HG02588 (cell line): Measurements from ENCODE around the gene CEP104.

Source experiments
- ATAC-seq: cut with Tn5 transposase; IDR thresholded peaks from one replicate; pipeline ENCODE4 v1.9.1; 2021; ENCODE audit warnings: mild to moderate bottlenecking, moderate library complexity; ENCODE audit not compliant: unreplicated experiment

CEP104 gene

DNA sequence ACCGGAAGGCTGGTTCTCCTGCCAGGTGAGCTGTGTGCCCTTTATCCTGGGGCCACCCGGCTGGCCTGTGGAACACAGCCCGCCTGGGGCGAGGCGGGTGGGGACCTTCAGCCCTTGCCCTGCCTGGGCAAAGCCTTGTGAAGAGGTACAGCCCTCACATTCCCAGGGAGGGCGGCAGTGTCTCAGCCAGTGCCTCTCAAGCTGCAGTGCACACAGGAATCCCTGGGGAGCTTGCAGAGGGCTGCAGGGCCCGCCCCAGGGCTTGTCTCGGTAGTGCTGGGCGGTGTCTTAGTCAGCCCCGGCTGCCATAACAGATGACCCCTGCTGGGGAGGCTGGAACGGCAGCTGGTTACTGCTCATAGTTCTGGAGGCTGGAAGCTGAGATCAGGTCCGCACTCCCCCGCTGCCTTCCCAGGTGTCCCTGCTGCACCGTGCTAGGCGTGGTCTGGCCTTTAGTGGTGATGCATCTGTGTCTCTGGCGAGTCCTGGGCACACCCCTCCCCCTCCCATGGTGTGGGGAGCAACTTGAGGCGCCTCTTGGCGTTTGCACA lies 12.8 kb upstream of the CEP104 start:
- ATAC-seq, result no peak

DNA sequence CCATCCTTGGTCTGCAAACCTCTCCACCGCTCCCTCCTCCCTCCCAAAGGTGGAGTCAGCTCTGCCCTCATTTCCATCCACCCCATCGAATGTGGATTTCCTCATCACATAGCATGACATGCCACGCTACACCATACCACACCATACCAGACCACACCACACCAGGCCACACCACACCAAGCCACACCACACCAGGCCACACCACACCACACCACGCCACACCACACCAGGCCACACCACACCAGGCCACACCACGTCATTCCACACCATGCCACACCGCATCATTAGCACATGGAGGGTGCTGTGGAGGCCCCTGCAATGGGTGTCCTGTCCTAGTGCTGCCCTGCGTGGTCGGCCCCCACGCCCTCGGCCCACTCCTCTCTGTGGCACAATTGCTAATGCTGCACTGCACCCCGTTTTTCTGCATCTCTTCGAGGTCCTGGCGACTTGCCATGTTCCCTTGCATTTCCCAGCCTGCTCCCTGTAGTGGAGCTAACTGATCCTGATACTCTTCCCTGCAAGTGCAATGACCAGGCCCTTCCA lies 11.5 kb upstream of the CEP104 start:
- ATAC-seq, result no peak

DNA sequence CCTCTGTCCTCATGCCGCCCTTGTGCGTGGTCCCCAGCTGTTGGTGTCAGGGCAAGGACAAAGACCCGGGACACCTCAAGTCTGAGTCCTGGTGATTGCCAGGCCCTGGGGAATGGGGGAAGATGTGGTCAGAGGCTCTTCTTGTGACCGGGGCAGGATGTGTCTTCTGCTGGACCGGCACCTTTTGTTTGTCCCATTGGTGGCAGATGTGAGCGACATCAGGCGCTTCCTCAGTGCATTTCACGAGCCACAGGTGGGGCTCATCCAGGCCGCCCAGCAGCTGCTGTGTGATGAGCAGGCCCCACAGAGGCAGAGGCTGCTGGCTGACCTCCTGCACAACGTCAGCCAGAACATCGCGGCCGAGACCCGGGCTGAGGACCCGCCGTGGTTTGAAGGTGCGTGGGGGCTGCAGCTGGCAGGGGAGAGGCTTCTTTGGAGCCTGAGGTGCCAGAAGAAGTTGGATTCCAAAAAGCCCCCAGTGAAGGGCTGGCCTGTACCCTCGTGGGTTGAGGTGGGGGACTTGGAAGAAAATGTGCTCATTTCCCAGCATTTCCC lies 8.7 kb upstream of the CEP104 start:
- ATAC-seq, result no peak

GRCh38 chr1:3864884-3865283 lies 7.9 kb upstream of the CEP104 start:
- no peak for ATAC-seq

GRCh38 chr1:3863231-3863935 lies 6.4 kb upstream of the CEP104 start:
- no peak for ATAC-seq

DNA sequence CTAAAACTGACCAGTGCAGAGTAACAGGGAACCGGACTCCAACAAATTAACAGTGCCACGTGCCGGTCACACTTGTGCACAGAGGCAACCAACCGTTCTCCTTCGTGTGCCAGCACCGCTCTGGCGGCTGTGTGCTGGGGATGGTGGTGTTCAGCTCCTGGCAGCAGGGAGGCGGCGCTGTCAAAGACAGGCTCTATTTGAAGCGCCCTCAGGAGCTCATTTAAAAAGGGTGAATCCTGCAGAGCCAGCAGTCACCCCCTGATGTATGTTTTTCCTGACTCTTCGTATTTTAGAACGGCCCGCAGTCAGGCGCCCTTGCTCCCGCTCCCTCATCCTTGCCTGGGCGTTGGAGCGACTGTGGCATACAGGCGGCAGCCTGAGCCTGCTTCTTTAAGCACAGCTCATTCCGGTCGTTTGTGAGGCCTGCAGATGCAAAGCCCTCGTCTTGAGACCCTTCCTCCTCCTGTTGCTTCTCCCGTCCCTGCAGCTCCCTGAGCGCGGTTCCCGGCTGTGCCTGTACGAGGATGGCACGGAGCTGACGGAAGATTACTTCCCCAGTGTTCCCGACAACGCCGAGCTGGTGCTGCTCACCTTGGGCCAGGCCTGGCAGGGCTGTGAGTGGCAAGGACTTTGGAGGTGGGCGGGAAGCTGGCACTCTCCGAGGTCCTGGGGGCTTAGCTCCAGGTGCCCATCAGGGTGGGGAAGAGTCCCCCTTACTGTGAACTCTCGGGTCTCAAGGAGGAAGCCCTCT lies 1.4 kb upstream of the CEP104 start:
- ATAC-seq, result no peak

GRCh38 chr1:3857791-3858129 lies 749 bp upstream of the CEP104 start:
- ATAC-seq, result no peak

DNA sequence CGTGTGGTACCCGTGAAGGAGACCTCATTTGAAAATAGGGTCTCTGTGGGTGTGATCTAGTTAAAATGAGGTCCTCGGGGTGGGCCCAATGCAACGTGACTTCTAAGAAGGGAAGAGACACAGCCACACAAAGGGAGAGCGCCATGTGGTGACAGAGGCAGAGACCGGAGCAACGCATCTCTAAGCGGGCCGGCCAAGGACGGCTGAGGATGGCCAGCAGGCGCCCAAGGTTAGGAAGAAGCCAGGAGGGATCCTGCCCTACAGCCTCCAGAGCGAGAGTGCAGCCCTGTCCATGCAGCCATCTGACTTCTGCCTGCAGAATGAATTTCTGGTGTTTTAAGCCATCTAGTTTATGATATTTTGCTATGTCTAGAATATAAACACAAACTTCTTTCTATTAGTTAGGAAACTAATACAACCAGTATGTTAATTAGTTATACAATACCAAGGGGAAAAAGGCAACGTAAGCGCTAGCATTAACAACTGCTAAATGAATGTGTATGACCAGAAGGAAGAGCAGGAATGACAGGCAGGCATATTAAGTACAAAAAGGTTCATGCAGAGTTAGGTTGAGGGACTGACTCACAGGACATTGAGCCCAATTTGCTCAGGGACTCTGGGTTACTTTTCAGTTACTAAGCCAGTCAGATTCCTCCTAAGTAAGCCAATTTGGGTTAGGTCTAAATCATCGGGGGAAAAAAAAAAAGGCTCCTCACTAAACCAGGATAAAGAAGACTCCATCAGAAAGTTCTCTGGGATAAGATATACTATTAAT lies 4.1 kb downstream of the CEP104 start:
- ATAC-seq, result no peak

- no peak for ATAC-seq
Measured at GRCh38 chr1:3852091-3852490, 4.9 kb downstream of the CEP104 start.

DNA sequence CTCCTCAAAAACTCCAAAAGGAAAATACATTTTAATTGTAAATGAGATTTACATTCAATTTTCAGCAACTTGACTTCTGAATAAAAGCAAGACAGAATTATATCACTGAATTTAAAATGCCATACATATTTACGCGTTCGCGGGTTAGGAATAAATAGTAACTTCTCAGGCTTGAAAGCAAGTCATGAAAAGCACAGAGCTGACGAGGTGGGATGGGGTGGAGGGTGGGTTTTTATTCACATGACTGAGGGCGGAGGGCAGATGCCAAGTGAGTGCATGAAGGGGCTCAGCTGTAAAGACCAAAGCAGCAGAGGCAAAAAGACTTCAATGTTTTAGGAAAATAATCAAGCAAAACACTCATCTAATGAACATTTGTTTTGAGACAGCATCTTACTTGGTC lies 5.7 kb downstream of the CEP104 start:
- no peak for ATAC-seq

DNA sequence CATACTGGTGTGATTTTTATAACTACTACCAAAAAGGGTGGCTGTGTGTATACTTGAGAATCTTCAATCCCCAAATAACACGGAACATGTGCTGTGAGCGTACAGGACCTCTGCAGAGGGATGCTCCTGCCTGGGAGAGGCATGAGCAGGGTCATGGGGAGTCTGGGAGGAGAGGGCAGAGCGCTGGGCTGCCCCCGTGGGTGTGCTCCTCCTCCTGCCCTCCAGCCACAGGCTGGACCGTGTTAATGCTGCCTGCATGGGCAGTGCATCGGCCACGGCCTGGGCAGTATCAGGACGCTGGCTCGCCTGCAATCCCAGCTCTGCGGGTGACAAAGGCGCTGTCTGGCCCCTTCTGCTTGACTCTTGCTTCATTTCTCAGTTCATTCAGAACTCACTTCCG lies 6.2 kb downstream of the CEP104 start:
- no peak for ATAC-seq

- no peak for ATAC-seq
Measured at GRCh38 chr1:3847081-3847480, 9.9 kb downstream of the CEP104 start.

DNA sequence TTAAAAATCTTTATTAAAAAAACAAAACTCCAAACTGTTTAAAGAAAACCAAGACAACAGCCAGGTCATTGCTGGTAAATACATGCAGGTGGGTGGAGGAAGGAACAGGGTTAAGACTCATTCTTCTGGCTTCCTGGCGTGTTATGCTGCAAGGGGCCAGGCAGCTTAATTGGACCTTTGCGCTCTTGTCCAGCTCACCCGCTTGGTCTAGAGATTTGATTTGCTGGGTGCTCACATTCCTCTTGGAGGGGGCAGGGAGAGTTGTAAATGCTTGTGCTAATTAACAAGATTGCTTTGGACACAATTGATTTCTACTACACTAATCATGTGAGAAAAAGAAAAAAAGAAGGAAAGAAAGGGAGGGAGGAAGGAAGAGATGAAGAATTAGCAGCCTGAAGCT lies 10.5 kb downstream of the CEP104 start:
- ATAC-seq, result no peak

DNA sequence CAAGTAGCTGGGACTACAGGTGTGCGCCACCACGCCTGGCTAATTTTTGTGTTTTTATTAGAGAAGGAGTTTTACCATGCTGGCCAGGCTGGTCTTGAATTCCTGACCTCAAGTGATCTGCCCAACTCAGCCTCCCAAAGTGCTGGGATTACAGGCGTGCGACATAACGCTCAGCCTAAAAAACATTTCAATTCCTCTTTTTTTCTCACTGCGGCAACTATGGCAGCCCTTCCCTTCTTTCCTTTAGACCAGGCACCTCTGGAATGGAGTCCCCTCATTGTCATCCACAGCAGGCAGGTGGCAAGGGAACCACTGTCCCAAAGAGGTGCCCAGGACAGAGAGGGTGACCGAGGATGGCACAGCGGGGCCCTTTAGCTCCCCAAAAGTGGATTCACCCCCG lies 14.1 kb downstream of the CEP104 start:
- no peak for ATAC-seq

DNA sequence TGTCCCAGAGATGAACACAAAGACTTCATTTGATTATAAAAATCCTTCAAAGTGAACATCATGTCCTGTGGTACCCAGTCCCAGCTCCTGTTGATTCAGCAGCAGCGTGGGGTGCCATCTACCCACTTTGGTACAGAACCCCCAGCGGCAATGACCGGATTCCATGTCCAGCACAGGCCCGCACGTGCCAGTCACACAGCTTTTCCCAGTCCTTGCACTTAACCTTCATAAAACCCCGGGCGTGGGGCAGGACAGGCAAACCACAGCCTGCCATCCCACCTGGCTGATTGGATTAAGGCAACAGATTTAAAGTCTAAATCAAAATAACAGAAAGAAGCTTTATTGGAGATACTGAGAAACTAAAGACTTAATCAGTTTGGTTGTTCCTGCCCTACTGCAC lies 15.5 kb downstream of the CEP104 start:
- no peak for ATAC-seq

GRCh38 chr1:3838788-3839187 lies 18.2 kb downstream of the CEP104 start:
- no peak for ATAC-seq

- ATAC-seq, result no peak
Measured at GRCh38 chr1:3837685-3838084, 19.3 kb downstream of the CEP104 start.

GRCh38 chr1:3837200-3837599 lies 19.8 kb downstream of the CEP104 start:
- ATAC-seq, result no peak

DNA sequence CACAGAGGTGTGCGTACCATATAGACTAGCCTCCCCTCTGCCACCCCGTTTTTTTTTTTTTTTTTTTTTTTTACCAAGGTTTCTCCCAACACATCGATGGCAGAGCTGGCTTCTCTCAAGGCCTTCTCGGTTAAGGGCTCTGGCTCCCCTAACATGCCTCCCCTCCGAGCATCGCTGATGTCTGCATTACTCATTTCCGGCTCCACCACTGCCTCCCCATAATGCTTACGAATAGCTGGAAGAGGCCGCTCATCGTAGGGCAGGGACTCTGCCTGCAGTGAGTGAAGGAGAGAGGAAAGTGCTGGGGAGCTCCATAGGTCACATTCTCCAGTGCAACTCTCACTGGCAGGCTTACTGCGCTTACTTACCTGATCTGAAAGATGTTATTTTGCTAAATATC lies 20.6 kb downstream of the CEP104 start:
- ATAC-seq, result no peak

DNA sequence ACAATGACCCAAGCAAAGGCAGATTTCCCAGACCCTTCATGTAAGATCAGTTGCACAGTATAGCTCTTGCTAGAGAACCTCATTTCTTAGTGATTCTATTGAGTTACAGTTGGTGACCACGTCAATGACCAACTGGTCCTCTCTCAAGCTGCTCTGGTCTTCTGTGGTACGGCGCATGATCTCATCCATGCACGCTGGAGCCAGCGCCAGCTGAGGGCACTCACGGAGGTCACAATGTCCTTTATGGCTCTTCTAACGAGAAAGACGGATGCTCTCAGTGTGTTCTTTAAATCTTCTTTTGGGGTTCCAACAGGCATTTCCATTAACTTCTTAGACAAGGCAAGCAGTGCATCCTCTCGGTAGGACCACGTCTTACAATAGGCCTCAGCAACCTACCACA lies 22.3 kb downstream of the CEP104 start:
- ATAC-seq, result no peak

DNA sequence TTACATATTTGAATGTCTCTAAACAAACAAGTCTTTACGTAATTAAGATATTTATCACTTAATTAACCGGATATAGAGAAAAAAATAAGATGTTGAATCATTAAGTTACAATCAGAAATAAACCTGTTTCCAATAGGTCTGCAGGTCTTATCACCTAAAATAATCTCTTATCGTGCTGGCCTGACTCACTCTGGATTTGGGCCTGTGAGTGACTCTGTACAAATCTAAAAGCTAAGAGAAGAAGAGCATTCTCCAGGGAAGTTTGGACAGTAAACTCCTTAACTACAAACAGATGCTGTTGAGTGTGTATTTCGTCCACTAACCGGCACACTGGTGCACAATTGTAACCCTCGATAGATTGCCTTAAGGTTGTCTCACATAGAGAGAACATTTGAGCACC lies 25.3 kb downstream of the CEP104 start:
- ATAC-seq, result no peak
